Stimulated activated CD4-positive, alpha-beta T cell treated with anti-CD3 and anti-CD28 coated beads, Interleukin-1b, Interleukin-23, amount 100 ng/mL, for 24 hours (primary cell): Measurements from ENCODE around the gene ITGB1BP1.
A peak's percentile ranks its signal among the peaks of the same experiment; 100 is the strongest.

Experiments
- DNase-seq, 4 experiments: peaks; one replicate each; pipeline ENCODE4 v3.0.0-alpha.2; 2020; ENCODE audit warnings: low read depth in 4 of 4, low spot score in 1 of 4

ITGB1BP1 gene

GRCh38 chr2:9428965-9429577, 5.7 kb upstream of the ITGB1BP1 start:
- DNase-seq: no peak

- DNase-seq: no peak
These were observed 1.3 kb upstream of the ITGB1BP1 start for GRCh38 chr2:9424447-9425164.

- peak in 2 of 4 experiments; percentile 7 to 17 for DNase-seq
These were observed 569 bp upstream of the ITGB1BP1 start for GRCh38 chr2:9423922-9424272.

GRCh38 chr2:9422321-9423099, 818 bp downstream of the ITGB1BP1 start:
- DNase-seq: peak; percentile 5 to 25 (median 20)

GRCh38 chr2:9420495-9420894, 2.8 kb downstream of the ITGB1BP1 start:
- DNase-seq: no peak

- no peak for DNase-seq
These were observed 3.8 kb downstream of the ITGB1BP1 start for GRCh38 chr2:9419541-9419940.

GRCh38 chr2:9418746-9419145, 4.6 kb downstream of the ITGB1BP1 start:
- no peak for DNase-seq

GRCh38 chr2:9417725-9418124, 5.6 kb downstream of the ITGB1BP1 start:
- no peak for DNase-seq

GRCh38 chr2:9416962-9417316, 6.4 kb downstream of the ITGB1BP1 start:
- no peak for DNase-seq

GRCh38 chr2:9416267-9416961, 6.9 kb downstream of the ITGB1BP1 start:
- no peak for DNase-seq

GRCh38 chr2:9415516-9416169, 7.7 kb downstream of the ITGB1BP1 start:
- no peak for DNase-seq

GRCh38 chr2:9412781-9413180, 10.5 kb downstream of the ITGB1BP1 start:
- DNase-seq: no peak

GRCh38 chr2:9410108-9410507, 13.2 kb downstream of the ITGB1BP1 start:
- DNase-seq: no peak

GRCh38 chr2:9408641-9409151, 14.6 kb downstream of the ITGB1BP1 start:
- DNase-seq: no peak

GRCh38 chr2:9407363-9407811, 15.9 kb downstream of the ITGB1BP1 start:
- DNase-seq: no peak

GRCh38 chr2:9406529-9407362, 16.6 kb downstream of the ITGB1BP1 start:
- DNase-seq: no peak

- no peak for DNase-seq
These were observed 17.7 kb downstream of the ITGB1BP1 start for GRCh38 chr2:9405636-9406035.

GRCh38 chr2:9404451-9404850, 18.9 kb downstream of the ITGB1BP1 start:
- DNase-seq: no peak

- DNase-seq: no peak
These were observed 19.4 kb downstream of the ITGB1BP1 start for GRCh38 chr2:9403924-9404323.
